RPMI7951 (cell line): ENCODE results near the gene RBMS3. TPM values are rescaled to one million over a fixed set of nuclear protein-coding genes. Genes with fewer than 3 reads are reported as not detected.

ENCODE experiments used
- DNase-seq: peaks from one replicate; pipeline ENCODE4 v3.0.0-alpha.2; 2012; ENCODE audit warnings: low read depth
- total RNA-seq: library from RNA; depleted of rRNA; stranded (reverse); fragments of >200 nt; shearing (Covaris generic); gene quantifications from 2 replicates; pipeline ENCODE4 v1.2.3, GENCODE V29; 2014

RBMS3 gene
- total RNA-seq, 1 experiment from 2014 or later = 22.8 TPM

DNA sequence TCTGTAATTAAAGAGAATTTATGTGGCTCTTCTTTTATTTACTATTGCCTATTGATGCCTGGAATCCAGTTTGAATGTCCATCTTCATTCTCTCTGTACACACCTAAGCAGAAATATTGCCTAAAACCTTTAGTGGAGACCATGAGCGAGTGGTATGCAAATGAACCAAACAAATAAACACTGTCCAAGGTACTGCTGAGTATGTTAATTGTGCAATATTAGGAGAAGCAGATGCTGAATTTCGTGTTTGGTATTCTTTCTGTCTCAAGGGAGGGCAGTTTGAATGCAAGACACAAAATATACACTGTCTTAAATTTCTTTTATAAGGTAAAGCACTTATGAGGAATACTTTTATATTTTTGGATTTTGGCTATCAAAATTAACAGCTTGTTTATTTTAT is 440.9 kb downstream of the RBMS3 start:
- no peak for DNase-seq

DNA sequence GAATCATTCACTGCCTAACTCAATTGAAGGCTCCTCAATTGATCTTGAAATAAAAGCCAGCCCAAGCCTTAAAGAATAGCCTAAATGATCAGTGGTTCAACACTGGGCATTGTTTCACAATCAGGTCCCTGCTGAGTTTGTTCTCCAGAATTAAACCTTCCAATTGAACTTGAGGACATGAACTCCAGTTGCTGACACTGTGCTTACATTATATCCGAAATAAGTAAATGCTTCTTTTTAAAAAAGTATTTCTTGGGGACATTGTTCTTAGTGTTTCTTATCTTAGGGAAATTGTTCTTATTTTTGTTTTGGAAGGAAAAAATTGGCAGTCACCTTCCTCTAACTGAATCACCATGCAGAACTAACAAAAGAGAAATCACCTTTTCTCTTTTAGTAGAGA is 450.2 kb downstream of the RBMS3 start:
- DNase-seq = no peak

DNA sequence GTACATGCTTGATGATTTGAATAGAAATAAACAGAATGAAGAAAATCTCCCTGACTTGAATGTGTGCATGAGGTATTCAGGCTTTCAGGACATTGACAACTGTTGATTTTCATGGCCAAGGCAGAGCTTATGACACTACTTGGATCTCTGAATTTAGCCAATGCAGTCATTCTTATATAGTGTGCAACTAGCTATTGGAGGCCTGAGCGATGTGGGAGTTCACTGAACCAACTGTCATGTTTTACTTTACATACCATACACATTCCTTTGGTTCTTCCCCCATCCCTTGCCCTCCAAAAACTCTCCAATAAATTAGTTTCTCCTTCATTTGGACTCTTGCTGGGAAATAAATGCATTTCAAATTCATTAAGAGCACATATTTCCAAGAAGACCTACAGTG is 460.4 kb downstream of the RBMS3 start:
- no peak for DNase-seq

DNA sequence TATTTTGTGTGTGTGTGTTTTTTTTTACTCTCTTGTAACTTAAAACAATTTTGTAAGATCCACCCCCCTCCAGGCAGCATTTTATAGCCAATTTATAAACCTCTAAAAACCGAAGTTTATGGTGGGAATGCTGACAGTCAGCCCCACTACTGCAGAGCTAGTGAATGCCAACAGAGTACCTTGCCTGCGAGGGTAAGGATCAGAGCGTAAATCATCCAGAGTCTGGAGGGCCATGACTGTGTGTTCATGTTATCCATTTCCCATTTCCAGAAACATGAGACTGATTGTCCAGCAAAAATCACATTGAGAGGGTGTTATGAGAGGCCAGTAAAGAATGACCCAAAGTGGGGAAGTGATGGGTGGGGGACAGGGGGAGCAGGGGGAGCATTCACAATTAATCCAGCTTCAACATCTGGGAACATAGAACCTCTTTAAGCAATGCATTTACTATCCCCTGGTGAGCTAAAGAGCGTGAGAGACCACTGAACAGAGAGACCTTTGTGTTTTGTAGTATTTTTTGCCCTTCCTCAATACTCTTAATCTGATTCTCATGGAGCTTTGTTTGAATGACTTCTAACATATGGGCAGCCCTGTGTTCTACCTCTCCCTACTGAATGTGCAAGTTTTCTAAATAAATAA is 464.5 kb downstream of the RBMS3 start:
- peak; percentile 28 for DNase-seq

DNA sequence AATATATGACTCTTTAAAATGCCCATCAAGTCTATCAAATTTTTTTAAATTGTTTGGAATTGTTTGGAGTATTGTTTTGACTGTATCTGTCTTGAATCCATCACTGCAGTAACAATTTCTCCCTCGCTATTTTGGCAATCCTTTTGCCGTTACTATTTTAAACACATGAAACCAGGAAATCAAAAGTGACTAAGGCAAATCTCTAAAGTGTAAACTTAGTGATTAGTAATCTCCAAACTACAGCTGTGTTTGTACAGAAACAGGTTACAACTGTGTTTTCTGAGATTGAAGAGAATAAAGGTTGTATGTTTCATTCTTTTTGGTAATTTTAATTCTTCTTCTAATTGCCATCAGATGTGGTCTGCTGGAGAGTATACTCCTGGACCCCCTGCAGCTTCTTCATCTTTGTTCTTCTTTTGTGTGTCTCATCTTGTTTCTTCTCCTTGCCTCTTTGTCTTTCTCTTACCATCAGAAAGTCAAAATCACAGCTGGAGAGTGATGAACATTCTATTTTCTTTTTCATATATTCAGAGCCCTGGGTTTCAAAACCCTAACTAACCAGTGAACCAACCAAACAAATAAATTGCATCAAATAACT is 465.4 kb downstream of the RBMS3 start:
- no peak for DNase-seq

GRCh38 chr3:29747991-29748390 is 467.1 kb downstream of the RBMS3 start:
- no peak for DNase-seq

- no peak for DNase-seq
These were observed 470.9 kb downstream of the RBMS3 start for GRCh38 chr3:29751647-29752314.

DNA sequence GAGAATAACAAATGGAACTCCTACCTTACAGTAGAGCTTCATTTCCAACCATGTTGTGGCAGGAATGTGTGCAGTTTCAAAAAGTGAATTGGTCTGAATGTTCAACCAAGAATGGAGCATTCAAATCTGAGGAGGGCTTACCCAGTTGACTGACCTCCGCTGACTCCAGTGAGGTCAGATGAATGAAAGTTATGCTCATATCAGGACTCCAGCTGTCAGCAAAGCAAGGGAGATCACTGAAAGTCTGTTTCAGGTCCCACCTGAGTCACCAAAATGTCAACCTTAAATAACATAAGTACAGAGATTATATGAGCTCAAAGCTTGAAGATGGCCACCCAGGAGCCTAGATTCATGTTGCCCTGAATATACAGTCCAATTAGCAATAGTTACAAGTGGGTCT is 473.5 kb downstream of the RBMS3 start:
- no peak for DNase-seq

- DNase-seq = no peak
These were observed 474.5 kb downstream of the RBMS3 start for GRCh38 chr3:29755416-29755815.

- DNase-seq = no peak
These were observed 476.3 kb downstream of the RBMS3 start for GRCh38 chr3:29757054-29757777.

DNA sequence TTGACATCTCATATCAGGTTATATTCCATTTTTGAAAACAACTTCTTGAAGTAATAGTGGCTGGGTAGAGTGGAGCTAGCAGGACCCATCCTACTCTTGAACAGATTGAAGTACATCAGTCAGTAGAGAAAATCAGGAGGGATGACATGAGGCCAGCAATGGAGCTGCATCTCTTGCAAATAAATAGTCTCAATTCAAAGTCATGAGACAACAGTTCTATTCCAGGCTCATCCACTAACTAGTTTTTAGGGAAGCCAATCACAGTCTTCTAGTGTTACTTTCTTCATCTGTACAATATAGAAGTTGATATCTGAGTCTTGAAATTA is 477.2 kb downstream of the RBMS3 start:
- peak; percentile 31 for DNase-seq

DNA sequence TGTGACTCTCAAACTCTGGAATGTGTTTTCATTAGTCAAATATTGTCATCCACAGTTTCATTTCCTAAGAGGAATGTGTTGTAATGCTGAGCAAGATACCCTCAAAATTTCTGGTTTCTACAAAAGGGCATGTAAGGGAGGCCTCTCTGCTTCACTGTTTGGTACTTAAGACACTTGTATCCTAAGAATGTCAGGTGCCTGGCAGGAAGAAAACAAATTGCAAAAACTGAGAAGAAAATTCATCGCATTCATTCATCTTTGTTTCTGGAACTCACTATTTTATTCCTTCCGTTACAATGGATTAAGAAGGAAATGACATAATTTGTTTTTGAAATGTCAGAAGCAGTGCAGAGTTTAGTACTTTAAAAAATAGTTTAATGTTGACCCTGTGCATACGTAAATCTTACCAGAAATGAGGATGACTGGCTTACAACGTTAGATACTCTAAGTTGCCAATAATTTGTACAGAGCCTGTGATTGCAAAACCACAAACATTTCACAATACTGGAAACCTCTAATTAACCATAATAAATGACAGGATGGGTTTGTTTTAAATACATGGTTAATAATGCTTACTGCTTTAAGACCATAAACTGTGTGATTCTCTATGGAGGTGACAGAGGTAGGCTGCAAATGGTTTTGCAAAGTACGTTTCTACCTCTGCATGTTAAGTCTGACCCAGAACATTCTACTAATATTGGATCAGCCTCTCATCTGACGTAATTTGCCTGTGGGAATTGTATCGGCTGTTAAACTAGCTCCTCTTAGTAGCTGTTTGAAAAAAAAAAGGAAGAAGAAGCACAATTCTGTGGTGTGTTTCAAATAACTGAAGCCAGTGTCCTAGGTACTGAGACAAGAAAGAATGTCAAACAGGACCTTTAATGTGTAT is 477.8 kb downstream of the RBMS3 start:
- DNase-seq = peak; percentile 48

DNA sequence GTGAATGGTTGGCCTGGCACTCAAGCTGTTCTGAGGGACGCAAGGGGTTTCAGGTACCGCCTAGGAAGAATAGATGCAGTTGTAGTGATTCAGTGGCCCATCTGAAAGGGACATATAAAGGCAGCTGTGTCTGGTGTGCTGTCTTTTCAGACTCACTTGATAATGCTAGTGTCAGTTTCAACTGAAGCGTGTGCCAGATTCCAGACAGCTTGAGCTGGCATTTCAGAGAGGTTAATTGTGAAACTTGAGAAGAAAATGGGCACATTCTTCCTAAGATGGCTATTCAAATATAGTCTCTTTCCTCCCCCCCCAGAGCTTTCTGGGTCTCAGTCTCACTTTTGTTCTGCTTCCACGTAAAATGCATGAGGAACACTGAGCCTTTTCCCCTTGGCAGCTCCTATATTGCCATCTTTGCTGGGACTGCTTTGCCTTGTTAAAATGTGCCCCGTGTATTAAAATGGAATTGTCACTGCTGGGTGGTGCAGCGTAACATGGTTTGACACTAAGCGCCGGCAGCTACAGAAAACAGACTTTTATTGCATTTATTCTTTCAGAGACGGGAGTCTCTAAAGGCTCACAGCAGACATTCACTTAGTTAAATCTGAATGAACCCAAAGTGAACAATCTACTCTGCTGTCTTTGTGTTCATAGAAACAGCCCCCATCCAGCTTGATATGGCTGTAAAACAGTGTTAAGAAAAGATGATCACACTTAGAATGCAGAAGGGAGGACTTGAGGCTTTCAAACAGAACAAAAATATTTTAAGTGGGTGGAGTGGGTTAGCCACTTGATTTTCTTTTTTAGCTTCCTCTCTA is 478.7 kb downstream of the RBMS3 start:
- DNase-seq = peak; percentile 66

- DNase-seq = no peak
These were observed 479.4 kb downstream of the RBMS3 start for GRCh38 chr3:29760226-29760685.

DNA sequence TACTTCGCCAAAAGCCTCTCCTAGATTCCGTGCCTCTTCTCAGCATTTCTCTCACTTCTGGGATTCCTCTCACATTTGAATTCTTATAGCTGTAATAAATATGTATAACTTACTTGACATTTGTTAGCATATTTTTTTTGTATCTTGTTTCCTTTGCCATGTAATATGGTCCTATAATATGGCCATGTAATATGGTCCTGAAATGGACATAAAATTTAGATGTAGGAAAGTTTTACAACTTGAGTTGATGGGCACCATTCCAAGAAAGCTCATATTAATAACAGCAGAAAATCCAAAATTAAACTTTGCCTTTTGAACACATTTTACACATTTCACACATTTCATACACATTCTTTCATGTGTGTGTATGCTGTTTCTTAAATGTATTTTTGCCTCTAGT is 480.6 kb downstream of the RBMS3 start:
- DNase-seq = no peak

DNA sequence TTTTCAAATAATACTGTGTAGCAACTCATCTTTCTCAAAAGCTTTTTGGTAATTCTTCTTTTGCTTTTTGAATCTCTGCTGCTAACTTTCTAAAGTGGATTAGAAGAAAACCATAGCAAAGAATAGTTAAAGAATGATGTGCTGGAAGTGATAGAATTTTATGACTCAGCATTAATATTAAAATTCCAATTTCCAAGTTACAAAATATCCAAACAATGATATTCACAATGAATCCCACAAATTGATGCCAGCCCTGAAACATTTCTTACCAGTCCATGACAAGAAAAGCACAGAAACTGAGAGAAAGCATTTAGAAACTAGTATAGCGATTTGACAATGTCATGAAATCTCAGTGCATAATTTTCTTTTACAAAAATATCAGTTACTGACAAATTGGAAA is 482.2 kb downstream of the RBMS3 start:
- no peak for DNase-seq

- peak; percentile 57 for DNase-seq
These were observed 483.2 kb downstream of the RBMS3 start for GRCh38 chr3:29764041-29764440.

GRCh38 chr3:29764603-29765254 is 483.9 kb downstream of the RBMS3 start:
- peak; percentile 76 for DNase-seq

GRCh38 chr3:29771602-29772001 is 490.7 kb downstream of the RBMS3 start:
- DNase-seq = no peak

- no peak for DNase-seq
These were observed 491.6 kb downstream of the RBMS3 start for GRCh38 chr3:29772436-29772835.
